OCI-LY7 (cell line): ENCODE measurements around the gene NAT9.

Source experiments
- CTCF ChIP-seq: fragments of 200-600 bp; sonication (generic); conservative IDR thresholded peaks from 2 replicates; pipeline ENCODE4 v1.5.1; 2014; ENCODE audit warnings: mild to moderate bottlenecking, antibody characterized with exemption, low read length, moderate library complexity, mixed read lengths
- EZH2phosphoT487 ChIP-seq: fragments of 200-600 bp; sonication (generic); IDR thresholded peaks from 2 replicates; pipeline ENCODE4 v1.6.1; 2018; ENCODE audit warnings: low read depth, borderline replicate concordance, mild to moderate bottlenecking, mixed run types, antibody characterized with exemption, low read length, moderate library complexity, mixed read lengths

GRCh38 chr17:74784125-74784810, 8.1 kb upstream of the NAT9 start:
- no peak for TF ChIP-seq CTCF
- TF ChIP-seq EZH2phosphoT487 = no peak
